Activated T-helper 2 cell treated with anti-CD3 and anti-CD28 coated beads, Interferon-gamma antibody, Interleukin-2, Interleukin-4, amounts not matched to agents 10 μg/mL and 5 μg/mL and 100 μg/mL, durations not matched to agents 14 hours and 24 hours and 36 hours (primary cell): Measurements from ENCODE around the gene TMEM87B. TPM values are rescaled to one million over a fixed set of nuclear protein-coding genes. Genes with fewer than 3 reads are reported as not detected.
"Not testable (repeated sequence)": the region's sequence is repeated elsewhere in the genome, so short reads cannot be mapped to it uniquely, and the experiment has no call there.

Source experiments
- DNase-seq: peaks from one replicate; pipeline ENCODE4 v3.0.0; 2021; ENCODE audit warnings: low spot score
- H3K27ac Mint-ChIP-seq: one replicate; pipeline ENCODE4 v1.8.0; 2021; ENCODE audit warnings: mixed read lengths
- H3K27me3 Mint-ChIP-seq: one replicate; pipeline ENCODE4 v1.8.0; 2021; ENCODE audit warnings: low read depth, mixed read lengths
- H3K36me3 Mint-ChIP-seq: one replicate; pipeline ENCODE4 v1.8.0; 2021; ENCODE audit warnings: low read depth, mixed read lengths
- H3K4me1 Mint-ChIP-seq: one replicate; pipeline ENCODE4 v1.8.0; 2021; ENCODE audit warnings: low read depth, mixed read lengths
- H3K4me3 Mint-ChIP-seq: one replicate; pipeline ENCODE4 v1.8.0; 2021; ENCODE audit warnings: low read depth, mild to moderate bottlenecking, moderate library complexity, mixed read lengths
- H3K9me3 Mint-ChIP-seq: one replicate; pipeline ENCODE4 v1.8.0; 2021; ENCODE audit warnings: mixed read lengths
- intact Hi-C: fragments of 100-400 bp; cut with micrococcal nuclease; formaldehyde crosslinking; loops from one replicate; pipeline ENCODE4 v1.15.1; 2023
- total RNA-seq: library from RNA; stranded (reverse); gene quantifications from 2 replicates; pipeline ENCODE4 v1.2.3, GENCODE V29; 2022

TMEM87B gene
- total RNA-seq, 1 donor from 2014 or later = 16.5 TPM

DNA sequence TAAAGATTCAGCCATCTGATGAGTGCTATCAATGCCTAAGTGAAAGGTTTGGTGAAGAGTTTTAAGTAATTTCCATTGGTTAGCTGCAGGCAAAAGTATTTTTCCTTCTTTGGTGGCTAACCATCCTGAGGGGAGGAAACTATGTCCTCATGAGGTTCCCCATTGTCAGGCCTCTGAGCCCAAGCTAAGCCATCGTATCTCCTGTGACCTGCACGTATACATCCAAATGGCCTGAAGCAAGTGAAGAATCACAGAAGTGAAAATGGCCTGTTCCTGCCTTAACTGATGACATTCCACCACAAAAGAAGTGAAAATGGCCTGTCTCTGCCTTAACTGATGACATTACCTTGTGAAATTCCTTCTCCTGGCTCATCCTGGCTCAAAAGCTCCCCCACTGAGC lies 15.0 kb upstream of the TMEM87B start:
- H3K36me3 Mint-ChIP-seq, H3K4me1 Mint-ChIP-seq, DNase-seq, intact Hi-C loops, H3K27ac Mint-ChIP-seq, H3K9me3 Mint-ChIP-seq, H3K4me3 Mint-ChIP-seq: not testable (repeated sequence)
- peaks cover 12% of the 10 kb centered on the region for H3K27me3 Mint-ChIP-seq

- H3K27me3 Mint-ChIP-seq = peaks cover 17% of the 10 kb centered on the region
- H3K27ac Mint-ChIP-seq, H3K9me3 Mint-ChIP-seq, intact Hi-C loops, DNase-seq, H3K4me1 Mint-ChIP-seq, H3K36me3 Mint-ChIP-seq, H3K4me3 Mint-ChIP-seq: not testable (repeated sequence)
These were observed 13.6 kb upstream of the TMEM87B start for GRCh38 chr2:112041460-112041859.

GRCh38 chr2:112045446-112046014 lies 9.5 kb upstream of the TMEM87B start:
- DNase-seq = no peak
- Mint-ChIP-seq H3K27me3 (peaks cover 21% of the 10 kb centered on the region), H3K4me3 (no peak overlapping the region), H3K36me3 (no peaks in the 10 kb centered on the region), H3K27ac (no peak overlapping the region), H3K4me1 (peaks cover 7% of the 10 kb centered on the region), H3K9me3 (no peaks in the 10 kb centered on the region)
- intact Hi-C loops = no loop called here

DNA sequence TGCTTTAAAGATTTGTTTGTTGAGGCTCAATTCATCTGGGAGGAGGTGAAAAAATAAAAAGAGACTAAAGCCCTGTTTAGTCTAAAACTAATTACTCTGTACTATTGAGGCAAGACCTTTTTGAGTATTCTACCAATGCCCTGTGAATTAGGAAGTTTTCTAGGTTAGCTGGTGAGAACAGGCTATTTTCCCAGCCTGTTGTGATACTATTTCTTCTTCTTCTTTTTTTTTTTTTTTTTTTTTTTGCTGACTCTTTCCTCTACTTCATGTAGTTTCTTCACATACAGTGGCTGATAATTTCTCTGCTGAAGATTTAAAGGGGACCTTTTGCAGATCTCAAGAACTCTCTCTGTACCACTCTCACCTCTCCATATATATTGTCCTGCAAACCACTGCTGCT lies 8.8 kb upstream of the TMEM87B start:
- Mint-ChIP-seq H3K9me3 (no peaks in the 10 kb centered on the region), H3K4me1 (peaks cover 7% of the 10 kb centered on the region), H3K4me3 (no peak overlapping the region), H3K36me3 (no peaks in the 10 kb centered on the region), H3K27ac (no peak overlapping the region), H3K27me3 (peaks cover 21% of the 10 kb centered on the region)
- DNase-seq = no peak
- intact Hi-C loops = no loop called here

GRCh38 chr2:112047537-112048235 lies 7.4 kb upstream of the TMEM87B start:
- no peaks in the 10 kb centered on the region for H3K36me3 Mint-ChIP-seq
- no peak for DNase-seq

GRCh38 chr2:112048236-112048592 lies 6.9 kb upstream of the TMEM87B start:
- H3K27me3 Mint-ChIP-seq = peaks cover 21% of the 10 kb centered on the region
- DNase-seq = no peak
- peaks cover 7% of the 10 kb centered on the region for H3K4me1 Mint-ChIP-seq
- H3K4me3 Mint-ChIP-seq = no peak overlapping the region
- intact Hi-C loops = loop anchor here (1.0 kb wide), 1 partner anchor 164 kb away; the partner anchor contains the start of gene ANAPC1
- no peaks in the 10 kb centered on the region for H3K9me3 Mint-ChIP-seq
- no peaks in the 10 kb centered on the region for H3K36me3 Mint-ChIP-seq
- H3K27ac Mint-ChIP-seq = no peak overlapping the region

More at GRCh38 chr2:112047537-112048235, 7.4 kb upstream of the TMEM87B start:
- Mint-ChIP-seq H3K9me3 (no peaks in the 10 kb centered on the region), H3K27me3 (peaks cover 21% of the 10 kb centered on the region), H3K27ac (no peak overlapping the region), H3K4me3 (no peak overlapping the region), H3K4me1 (peaks cover 7% of the 10 kb centered on the region)
- intact Hi-C loops = loop anchor here (1.0 kb wide), 1 partner anchor 163 kb away; the partner anchor contains the start of gene ANAPC1

- Mint-ChIP-seq H3K4me1 (peaks cover 12% of the 10 kb centered on the region), H3K27me3 (peaks cover 19% of the 10 kb centered on the region), H3K9me3 (no peaks in the 10 kb centered on the region), H3K36me3 (no peaks in the 10 kb centered on the region), H3K4me3 (no peak overlapping the region), H3K27ac (no peak overlapping the region)
- intact Hi-C loops = loop anchor here (1.0 kb wide), 2 partner anchors 162 to 165 kb away; partner anchors contain the start of gene ANAPC1
- DNase-seq = no peak
These were observed 6.2 kb upstream of the TMEM87B start for GRCh38 chr2:112048887-112049286.

DNA sequence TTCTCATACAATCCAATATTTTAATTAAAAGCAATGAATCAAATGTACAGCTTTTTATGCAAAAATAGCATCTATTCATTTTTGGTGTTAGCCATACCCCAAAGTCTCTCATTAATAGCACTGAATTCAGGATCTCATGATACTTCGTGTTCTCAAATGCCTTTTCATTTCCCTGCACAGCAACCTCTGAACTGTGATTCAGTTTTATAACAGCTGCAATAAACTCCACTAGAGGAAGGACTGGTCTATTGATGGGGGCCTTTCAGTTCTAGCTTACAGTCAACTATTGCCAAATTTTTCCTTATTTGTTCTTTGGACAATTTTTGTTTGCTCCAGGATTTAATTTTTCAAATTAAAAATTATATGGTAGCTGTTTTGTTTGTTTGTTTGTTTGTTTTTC lies 4.8 kb upstream of the TMEM87B start:
- peaks cover 19% of the 10 kb centered on the region for H3K27me3 Mint-ChIP-seq
- no peak overlapping the region for H3K4me3 Mint-ChIP-seq
- H3K27ac Mint-ChIP-seq = no peak overlapping the region
- no peak for DNase-seq
- intact Hi-C loops = loop anchor here (5.0 to 10.0 kb wide), 2 partner anchors 134 to 382 kb away; partner anchors contain the start of gene RGPD8
- H3K9me3 Mint-ChIP-seq = no peaks in the 10 kb centered on the region
- peaks cover 13% of the 10 kb centered on the region for H3K4me1 Mint-ChIP-seq
- H3K36me3 Mint-ChIP-seq = no peaks in the 10 kb centered on the region

DNA sequence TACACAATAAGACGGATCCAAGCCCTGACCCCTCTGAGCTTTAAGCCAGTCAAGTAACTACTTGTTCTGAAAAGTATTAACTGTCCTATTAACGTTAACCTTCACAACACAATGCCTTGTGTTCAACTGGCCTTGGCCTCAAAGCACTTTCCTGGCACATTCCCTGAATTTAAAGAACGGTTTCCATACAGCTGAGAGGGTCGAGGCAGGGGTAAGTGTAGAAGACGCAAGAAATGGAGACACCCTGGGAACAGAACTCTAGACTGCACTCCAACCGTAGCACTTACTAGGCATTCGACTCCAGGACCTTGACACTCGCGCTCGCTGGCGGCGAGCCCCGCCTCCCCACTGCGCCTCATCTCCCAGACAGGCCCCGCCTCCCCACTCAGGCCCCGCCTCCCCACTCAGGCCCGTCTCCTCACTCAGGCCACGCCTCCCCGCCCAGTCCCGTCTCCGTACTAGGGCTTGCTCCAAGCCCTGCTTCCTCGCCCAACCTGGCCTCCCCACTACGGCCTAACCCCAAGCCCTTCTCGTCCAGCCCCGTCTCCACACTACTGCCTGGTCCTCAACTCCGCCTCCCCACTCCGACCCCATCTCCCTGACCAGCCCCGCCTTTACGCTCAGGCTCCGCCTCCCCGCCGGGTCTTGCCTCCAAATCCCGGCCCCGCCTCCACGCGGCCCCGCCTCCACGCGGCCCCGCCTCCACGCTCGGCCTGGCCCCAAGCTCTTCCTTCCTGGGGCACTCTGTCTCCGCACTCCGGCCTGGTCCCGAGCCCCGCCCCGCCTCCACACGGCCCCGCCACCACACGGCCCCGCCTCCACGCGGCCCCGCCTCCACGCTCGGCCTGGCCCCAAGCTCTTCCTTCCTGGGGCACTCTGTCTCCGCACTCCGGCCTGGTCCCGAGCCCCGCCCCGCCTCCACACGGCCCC lies 887 bp upstream of the TMEM87B start:
- peaks cover 18% of the 10 kb centered on the region for H3K36me3 Mint-ChIP-seq
- H3K4me1 Mint-ChIP-seq = peaks cover 37% of the 10 kb centered on the region
- peak; percentile 96 for DNase-seq
- peak overlapping the region; percentile 97 for H3K27ac Mint-ChIP-seq
- intact Hi-C loops = loop anchor here (1.0 to 10.0 kb wide), 5 partner anchors 131 to 530 kb away; partner anchors contain the start of genes ANAPC1, CHCHD5, RGPD8 and ZC3H8
- H3K4me3 Mint-ChIP-seq = peak overlapping the region; percentile 89
- no peaks in the 10 kb centered on the region for H3K9me3 Mint-ChIP-seq
- peaks cover 3% of the 10 kb centered on the region for H3K27me3 Mint-ChIP-seq

- Mint-ChIP-seq H3K4me3 (peak overlapping the region; percentile 98), H3K27ac (peak overlapping the region; percentile 93), H3K36me3 (peaks cover 25% of the 10 kb centered on the region), H3K4me1 (peaks cover 32% of the 10 kb centered on the region), H3K27me3 (peaks cover 3% of the 10 kb centered on the region), H3K9me3 (no peaks in the 10 kb centered on the region)
- intact Hi-C loops = loop anchor here (2.0 to 10.0 kb wide), 2 partner anchors 129 to 199 kb away; partner anchors contain the start of gene ZC3H8
- DNase-seq = peak; percentile 26
These were observed 909 bp downstream of the TMEM87B start for GRCh38 chr2:112055730-112056625.

GRCh38 chr2:112056626-112056987 lies 1.5 kb downstream of the TMEM87B start:
- peaks cover 3% of the 10 kb centered on the region for H3K27me3 Mint-ChIP-seq
- peak overlapping the region; percentile 98 for H3K4me3 Mint-ChIP-seq
- peaks cover 32% of the 10 kb centered on the region for H3K4me1 Mint-ChIP-seq
- peak overlapping the region; percentile 93 for H3K27ac Mint-ChIP-seq
- DNase-seq = no peak
- H3K9me3 Mint-ChIP-seq = no peaks in the 10 kb centered on the region
- intact Hi-C loops = loop anchor here (10.0 kb wide), 1 partner anchor 128 kb away; no protein-coding TSS in a partner anchor
- H3K36me3 Mint-ChIP-seq = peaks cover 30% of the 10 kb centered on the region

DNA sequence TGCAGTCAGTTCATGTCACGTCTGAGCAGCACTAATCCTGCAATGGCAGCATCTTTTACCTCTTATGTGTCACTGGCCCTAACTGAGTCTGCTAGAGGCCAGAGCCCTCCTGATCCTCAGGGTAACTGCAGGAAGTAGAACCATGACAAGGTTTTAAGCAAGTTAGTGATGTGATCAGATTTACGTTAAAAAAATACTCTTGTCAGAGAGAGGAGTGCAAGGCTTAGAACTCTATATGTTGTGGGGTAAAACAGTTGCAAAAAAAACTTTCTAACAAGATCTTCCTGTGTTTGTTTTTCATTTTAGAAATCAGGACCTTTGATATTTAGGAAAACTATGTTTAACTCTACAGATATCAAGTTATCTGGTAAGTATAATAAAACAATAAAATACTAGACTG lies 4.6 kb downstream of the TMEM87B start:
- Mint-ChIP-seq H3K36me3 (peaks cover 61% of the 10 kb centered on the region), H3K9me3 (peaks cover 13% of the 10 kb centered on the region), H3K27ac (no peak overlapping the region), H3K27me3 (no peaks in the 10 kb centered on the region), H3K4me1 (peaks cover 44% of the 10 kb centered on the region), H3K4me3 (no peak overlapping the region)
- intact Hi-C loops = loop anchor here (10.0 kb wide), 1 partner anchor 125 kb away; no protein-coding TSS in a partner anchor
- no peak for DNase-seq
